ENCODE data around the gene RSPO3. TPM values are rescaled to one million over a fixed set of nuclear protein-coding genes. Genes with fewer than 3 reads are reported as not detected.

Gene RSPO3
- total RNA-seq, 1 experiment from 2014 or later, result 0.52 TPM

GRCh38 chr6:127164565-127164964 is 46.1 kb downstream of the RSPO3 start:
- CTCF ChIA-PET, result no interaction called here
- H3K36me3 ChIP-seq (ENCODE audit: insufficient read depth, low read length, poor library complexity, severe bottlenecking), result no peaks in the 10 kb centered on the region
- DNase-seq (ENCODE audit: low spot score), result no peak
- BruUV-seq (replicated peaks), result no TSS peak
- H3K9me3 ChIP-seq (ENCODE audit: low read depth, low read length, poor library complexity, severe bottlenecking), result no peaks in the 10 kb centered on the region
- intact Hi-C loops (cut with micrococcal nuclease; ENCODE audit: unreplicated experiment), result no loop called here
- H3K4me3 ChIP-seq (ENCODE audit: low read depth, low read length, poor library complexity, severe bottlenecking), result no peak overlapping the region
- H3K4me1 ChIP-seq (ENCODE audit: insufficient read depth, low read length, poor library complexity, severe bottlenecking), result no peaks in the 10 kb centered on the region
- POLR2A ChIA-PET (ENCODE audit: low non-redundant PET), result no interaction called here
- no peaks in the 10 kb centered on the region for H3K27me3 ChIP-seq (replicated peaks; ENCODE audit: insufficient read depth, low read depth, low read length, poor library complexity)
- H3K27ac ChIP-seq (ENCODE audit: low read depth, low read length, poor library complexity, severe bottlenecking), result no peak overlapping the region
- no peak for TF ChIP-seq EZH2 (IDR thresholded peaks at IDR 0.05; ENCODE audit: borderline replicate concordance, low read depth, low read length, poor library complexity, severe bottlenecking)
- TF ChIP-seq, protein P1, sequence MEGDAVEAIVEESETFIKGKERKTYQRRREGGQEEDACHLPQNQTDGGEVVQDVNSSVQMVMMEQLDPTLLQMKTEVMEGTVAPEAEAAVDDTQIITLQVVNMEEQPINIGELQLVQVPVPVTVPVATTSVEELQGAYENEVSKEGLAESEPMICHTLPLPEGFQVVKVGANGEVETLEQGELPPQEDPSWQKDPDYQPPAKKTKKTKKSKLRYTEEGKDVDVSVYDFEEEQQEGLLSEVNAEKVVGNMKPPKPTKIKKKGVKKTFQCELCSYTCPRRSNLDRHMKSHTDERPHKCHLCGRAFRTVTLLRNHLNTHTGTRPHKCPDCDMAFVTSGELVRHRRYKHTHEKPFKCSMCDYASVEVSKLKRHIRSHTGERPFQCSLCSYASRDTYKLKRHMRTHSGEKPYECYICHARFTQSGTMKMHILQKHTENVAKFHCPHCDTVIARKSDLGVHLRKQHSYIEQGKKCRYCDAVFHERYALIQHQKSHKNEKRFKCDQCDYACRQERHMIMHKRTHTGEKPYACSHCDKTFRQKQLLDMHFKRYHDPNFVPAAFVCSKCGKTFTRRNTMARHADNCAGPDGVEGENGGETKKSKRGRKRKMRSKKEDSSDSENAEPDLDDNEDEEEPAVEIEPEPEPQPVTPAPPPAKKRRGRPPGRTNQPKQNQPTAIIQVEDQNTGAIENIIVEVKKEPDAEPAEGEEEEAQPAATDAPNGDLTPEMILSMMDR (conservative IDR thresholded peaks at IDR 0.05; ENCODE audit: low read depth, low read length), result no peak

GRCh38 chr6:127173156-127173940 is 54.9 kb downstream of the RSPO3 start:
- POLR2A ChIA-PET (ENCODE audit: low non-redundant PET), result no interaction called here
- TF ChIP-seq, protein P1 (conservative IDR thresholded peaks at IDR 0.05; ENCODE audit: low read depth, low read length), result no peak
- TF ChIP-seq EZH2 (IDR thresholded peaks at IDR 0.05; ENCODE audit: borderline replicate concordance, low read depth, low read length, poor library complexity, severe bottlenecking), result no peak
- no peaks in the 10 kb centered on the region for H3K36me3 ChIP-seq (ENCODE audit: insufficient read depth, low read length, poor library complexity, severe bottlenecking)
- intact Hi-C loops (cut with micrococcal nuclease; ENCODE audit: unreplicated experiment), result no loop called here
- no peak overlapping the region for H3K4me3 ChIP-seq (ENCODE audit: low read depth, low read length, poor library complexity, severe bottlenecking)
- no peak for DNase-seq (ENCODE audit: low spot score)
- H3K27ac ChIP-seq (ENCODE audit: low read depth, low read length, poor library complexity, severe bottlenecking), result no peak overlapping the region
- no peaks in the 10 kb centered on the region for H3K27me3 ChIP-seq (replicated peaks; ENCODE audit: insufficient read depth, low read depth, low read length, poor library complexity)
- CTCF ChIA-PET, result interaction anchor here (0.8 kb wide), 1 partner anchor 93 kb away, joined by 3 read pairs; the partner anchor contains the start of gene RNF146
- no peaks in the 10 kb centered on the region for H3K9me3 ChIP-seq (ENCODE audit: low read depth, low read length, poor library complexity, severe bottlenecking)
- peaks cover 8% of the 10 kb centered on the region for H3K4me1 ChIP-seq (ENCODE audit: insufficient read depth, low read length, poor library complexity, severe bottlenecking)
- BruUV-seq (replicated peaks), result no TSS peak

- H3K36me3 ChIP-seq (ENCODE audit: insufficient read depth, low read length, poor library complexity, severe bottlenecking), result no peaks in the 10 kb centered on the region
- H3K27me3 ChIP-seq (replicated peaks; ENCODE audit: insufficient read depth, low read depth, low read length, poor library complexity), result no peaks in the 10 kb centered on the region
- no TSS peak for BruUV-seq (replicated peaks)
- POLR2A ChIA-PET (ENCODE audit: low non-redundant PET), result interaction anchor here (0.7 kb wide), 1 partner anchor 119 kb away, joined by 3 read pairs; no protein-coding TSS in a partner anchor
- intact Hi-C loops (cut with micrococcal nuclease; ENCODE audit: unreplicated experiment), result no loop called here
- TF ChIP-seq EZH2 (IDR thresholded peaks at IDR 0.05; ENCODE audit: borderline replicate concordance, low read depth, low read length, poor library complexity, severe bottlenecking), result no peak
- TF ChIP-seq, protein P1 (conservative IDR thresholded peaks at IDR 0.05; ENCODE audit: low read depth, low read length), result no peak
- peak; percentile 30 for DNase-seq (ENCODE audit: low spot score)
- CTCF ChIA-PET, result no interaction called here
- no peak overlapping the region for H3K27ac ChIP-seq (ENCODE audit: low read depth, low read length, poor library complexity, severe bottlenecking)
- no peaks in the 10 kb centered on the region for H3K9me3 ChIP-seq (ENCODE audit: low read depth, low read length, poor library complexity, severe bottlenecking)
- H3K4me3 ChIP-seq (ENCODE audit: low read depth, low read length, poor library complexity, severe bottlenecking), result no peak overlapping the region
- peaks cover 8% of the 10 kb centered on the region for H3K4me1 ChIP-seq (ENCODE audit: insufficient read depth, low read length, poor library complexity, severe bottlenecking)
These were observed 57.7 kb downstream of the RSPO3 start for GRCh38 chr6:127176146-127176545.

Data from A673 (cell line).